Omental fat pad (tissue), 4 donors: ENCODE results near the gene IL13RA2. TPM values are rescaled to one million over a fixed set of nuclear protein-coding genes. Genes with fewer than 3 reads are reported as not detected.

Source experiments
- ATAC-seq: fragments of 150-250 bp; one replicate; pipeline ENCODE4 v1.9.1; 2016; ENCODE audit warnings: mild to moderate bottlenecking, moderate library complexity; ENCODE audit not compliant: low FRiP score
- DNase-seq: peaks from one replicate; pipeline ENCODE4 v3.0.0-alpha.2; 2019; ENCODE audit warnings: low spot score
- total RNA-seq, 4 donors: library from RNA; depleted of rRNA; stranded (reverse); fragments of >200 nt; gene quantifications; one replicate each; pipeline ENCODE4 v1.1.0, GENCODE V29; 2016
- TF ChIP-seq, protein P1 (sequence below), 3 donors: fragments of 450-650 bp; IDR thresholded peaks; one replicate each; pipeline ENCODE4 v1.5.1; 2016 to 2017; ENCODE audit warnings: antibody characterized with exemption in 3 of 3, mild to moderate bottlenecking in 3 of 3, moderate library complexity in 2 of 3

IL13RA2 gene, protein sequence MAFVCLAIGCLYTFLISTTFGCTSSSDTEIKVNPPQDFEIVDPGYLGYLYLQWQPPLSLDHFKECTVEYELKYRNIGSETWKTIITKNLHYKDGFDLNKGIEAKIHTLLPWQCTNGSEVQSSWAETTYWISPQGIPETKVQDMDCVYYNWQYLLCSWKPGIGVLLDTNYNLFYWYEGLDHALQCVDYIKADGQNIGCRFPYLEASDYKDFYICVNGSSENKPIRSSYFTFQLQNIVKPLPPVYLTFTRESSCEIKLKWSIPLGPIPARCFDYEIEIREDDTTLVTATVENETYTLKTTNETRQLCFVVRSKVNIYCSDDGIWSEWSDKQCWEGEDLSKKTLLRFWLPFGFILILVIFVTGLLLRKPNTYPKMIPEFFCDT
- 1 to 10 TPM in 1 of 4 donors, under 1 TPM in 2, not detected in 1; 0.28 to 2.9 (median 0.56) TPM for total RNA-seq

DNA sequence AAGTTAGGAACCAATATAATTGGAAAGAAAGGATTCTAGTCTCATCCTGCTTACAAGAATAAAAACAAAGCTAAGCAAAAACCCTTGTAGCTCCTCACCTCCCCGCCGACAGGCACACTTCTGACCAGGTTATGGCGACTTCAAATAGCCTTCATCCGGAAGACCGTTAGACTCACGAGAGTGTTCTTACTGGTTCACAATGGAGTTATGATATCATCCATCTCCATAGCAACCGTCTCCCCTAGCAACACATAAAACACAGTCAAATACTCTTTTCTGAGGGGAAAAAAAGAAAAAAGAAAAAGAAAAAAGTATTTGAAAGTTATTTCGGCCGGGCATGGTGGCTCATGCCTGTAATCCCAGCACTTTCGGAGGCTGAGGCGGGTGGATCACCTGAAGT is at the start of gene IL13RA2:
Gene IL13RA2, minus strand, starts transcription at position 162 of the 400 bp plus-strand sequence. CDS start 347 bp downstream, outside the sequence.
- ATAC-seq (no peak), DNase-seq (no peak)
- TF ChIP-seq, protein P1, sequence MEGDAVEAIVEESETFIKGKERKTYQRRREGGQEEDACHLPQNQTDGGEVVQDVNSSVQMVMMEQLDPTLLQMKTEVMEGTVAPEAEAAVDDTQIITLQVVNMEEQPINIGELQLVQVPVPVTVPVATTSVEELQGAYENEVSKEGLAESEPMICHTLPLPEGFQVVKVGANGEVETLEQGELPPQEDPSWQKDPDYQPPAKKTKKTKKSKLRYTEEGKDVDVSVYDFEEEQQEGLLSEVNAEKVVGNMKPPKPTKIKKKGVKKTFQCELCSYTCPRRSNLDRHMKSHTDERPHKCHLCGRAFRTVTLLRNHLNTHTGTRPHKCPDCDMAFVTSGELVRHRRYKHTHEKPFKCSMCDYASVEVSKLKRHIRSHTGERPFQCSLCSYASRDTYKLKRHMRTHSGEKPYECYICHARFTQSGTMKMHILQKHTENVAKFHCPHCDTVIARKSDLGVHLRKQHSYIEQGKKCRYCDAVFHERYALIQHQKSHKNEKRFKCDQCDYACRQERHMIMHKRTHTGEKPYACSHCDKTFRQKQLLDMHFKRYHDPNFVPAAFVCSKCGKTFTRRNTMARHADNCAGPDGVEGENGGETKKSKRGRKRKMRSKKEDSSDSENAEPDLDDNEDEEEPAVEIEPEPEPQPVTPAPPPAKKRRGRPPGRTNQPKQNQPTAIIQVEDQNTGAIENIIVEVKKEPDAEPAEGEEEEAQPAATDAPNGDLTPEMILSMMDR (IDR thresholded peaks at IDR 0.05): no peak

DNA sequence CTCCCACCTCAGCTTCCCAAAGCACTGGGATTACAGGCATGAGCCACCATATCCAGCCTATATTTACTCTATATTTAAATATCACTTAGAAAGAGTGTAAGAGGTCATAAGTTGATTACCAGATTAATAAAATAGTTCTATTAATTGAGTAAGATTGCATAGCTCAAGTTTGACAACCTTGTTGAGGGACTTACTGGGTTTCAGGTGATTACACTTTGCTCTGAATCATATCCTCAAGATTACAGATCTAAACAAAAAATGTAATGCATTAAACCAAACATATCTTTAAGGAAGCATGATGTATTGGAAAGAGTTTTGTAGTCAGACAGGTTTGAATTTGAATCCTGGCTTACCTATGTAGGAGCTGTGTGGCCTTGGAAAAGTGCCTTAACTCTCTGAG is 47.9 kb upstream of the IL13RA2 start:
- DNase-seq: no peak

DNA sequence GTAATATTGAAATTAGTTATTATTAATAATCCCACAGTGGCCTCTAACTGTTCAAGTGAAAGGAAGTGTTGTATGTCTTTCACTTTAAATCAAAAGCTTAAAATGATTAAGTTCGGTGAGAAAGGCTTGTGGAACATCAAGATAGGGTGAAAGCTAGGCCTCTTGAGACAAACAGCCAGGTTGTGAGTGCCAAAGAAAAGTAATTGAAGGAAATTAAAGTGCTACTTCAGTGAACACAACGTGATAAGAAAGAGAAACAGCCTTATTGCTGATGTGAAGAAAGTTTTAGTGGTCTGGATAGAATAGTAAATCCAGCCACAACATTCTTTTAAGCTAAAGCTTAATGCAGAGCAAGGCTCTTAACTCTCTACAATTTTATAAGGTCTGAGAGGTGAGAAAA is 42.6 kb upstream of the IL13RA2 start:
- TF ChIP-seq, protein P1 (IDR thresholded peaks at IDR 0.05): no peak
- ATAC-seq (no peak), DNase-seq (no peak)

More for the DNA sequence above, 47.9 kb upstream of the IL13RA2 start:
- ATAC-seq: no peak
- TF ChIP-seq, protein P1 (IDR thresholded peaks at IDR 0.05): no peak

DNA sequence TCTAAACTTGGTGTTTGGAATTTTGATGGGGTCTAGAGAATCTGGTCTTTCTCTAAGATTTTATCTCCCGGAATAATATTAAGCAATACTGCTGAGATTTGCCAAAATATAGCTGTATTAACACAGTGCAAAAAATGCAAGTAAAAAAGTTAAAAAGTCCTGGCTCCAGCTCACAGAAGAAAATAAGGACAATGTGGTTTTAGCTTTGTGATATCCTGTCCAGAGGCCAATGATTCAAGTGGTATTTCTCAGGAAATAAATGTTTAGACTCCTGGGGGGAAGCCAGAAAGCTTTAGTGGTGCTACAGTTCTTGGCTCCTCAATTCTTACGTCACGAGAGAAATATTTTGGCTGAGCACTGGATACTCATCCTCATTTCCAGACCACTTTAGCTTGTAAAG is 40.9 kb upstream of the IL13RA2 start:
- DNase-seq (no peak), ATAC-seq (peak; percentile 86)
- TF ChIP-seq, protein P1 (IDR thresholded peaks at IDR 0.05): no peak

DNA sequence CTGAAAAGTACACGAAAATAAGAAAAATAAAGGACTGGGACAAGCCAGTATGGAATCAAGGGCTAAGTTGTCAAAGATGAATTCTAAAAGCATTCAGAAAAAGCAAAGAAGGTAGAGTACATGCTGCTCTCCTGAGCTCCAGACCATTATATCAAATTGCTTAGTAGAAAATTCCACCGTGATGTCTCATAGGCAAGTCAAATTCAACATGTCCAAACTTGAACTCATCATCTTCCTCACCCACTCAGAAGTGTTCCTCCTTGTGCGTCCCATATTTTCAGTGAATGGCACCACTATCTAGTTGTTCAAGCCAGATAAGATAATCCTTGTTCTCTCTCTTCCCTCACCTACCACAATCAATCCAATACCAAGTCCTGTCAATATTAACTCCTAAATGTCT is 37.5 kb upstream of the IL13RA2 start:
- DNase-seq: no peak
- ATAC-seq: no peak
- TF ChIP-seq, protein P1 (IDR thresholded peaks at IDR 0.05): no peak

DNA sequence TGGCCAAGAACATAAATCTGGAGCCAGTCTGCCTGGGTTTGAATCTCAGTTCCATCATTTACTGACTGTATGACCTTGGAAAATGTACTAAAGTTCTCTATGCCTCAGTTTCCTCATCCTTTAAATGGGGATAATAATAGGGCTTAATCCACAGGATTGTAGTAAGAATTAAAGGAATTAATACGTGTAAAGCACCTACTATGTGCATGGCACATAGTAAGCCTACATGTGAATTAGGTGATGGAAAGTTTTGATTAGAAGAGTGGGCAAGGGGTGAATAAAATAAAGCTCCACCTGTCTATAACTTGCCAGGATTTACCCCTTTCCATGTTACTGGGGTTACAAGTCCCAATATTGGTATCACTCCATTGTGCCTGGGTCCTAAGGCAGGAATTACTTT is 35.8 kb upstream of the IL13RA2 start:
- no peak for DNase-seq
- TF ChIP-seq, protein P1 (IDR thresholded peaks at IDR 0.05): no peak
- no peak for ATAC-seq

DNA sequence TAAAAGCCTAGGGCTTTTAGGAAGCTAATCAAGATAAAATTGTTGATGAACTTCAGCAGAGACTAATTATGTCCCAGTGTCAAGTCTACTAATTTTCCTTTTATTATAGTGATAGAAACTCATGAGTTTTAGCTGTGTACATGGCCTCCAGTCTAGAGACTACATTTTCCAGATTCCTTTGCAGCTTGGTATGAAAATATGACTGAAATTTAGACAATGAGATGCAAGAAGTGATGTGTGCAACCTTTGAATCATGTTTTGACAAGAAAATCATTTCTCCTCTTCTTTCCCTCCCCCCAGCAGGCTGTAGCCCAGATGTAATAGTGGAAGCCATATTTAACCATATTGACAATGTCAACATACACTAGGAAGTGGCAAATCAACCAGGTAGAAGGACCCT is 30.3 kb upstream of the IL13RA2 start:
- ATAC-seq (no peak), DNase-seq (no peak)
- TF ChIP-seq, protein P1 (IDR thresholded peaks at IDR 0.05): no peak
